H1 (cell line): ENCODE measurements around the gene SEPTIN5. TPM values are rescaled to one million over a fixed set of nuclear protein-coding genes. Genes with fewer than 3 reads are reported as not detected.

ENCODE experiments used
- CTCF ChIA-PET: fragments of 300-600 bp; sonication (Branson Sonifier 250); formaldehyde crosslinking; loops from one replicate; lab custom pipeline; 2021; ENCODE audit not compliant: partially characterized antibody; lab: Charles Lee
- POLR2A ChIA-PET: fragments of 300-600 bp; sonication (Branson Sonifier 250); formaldehyde crosslinking; loops from one replicate; lab custom pipeline; 2021; ENCODE audit warnings: inconsistent platforms; ENCODE audit not compliant: partially characterized antibody; lab: Charles Lee
- DNase-seq, 2 experiments: peaks; one replicate each; pipeline versions ENCODE4 v3.0.0 to v3.0.0-alpha.2; 2010 to 2022; ENCODE audit warnings: low spot score in 2 of 2, low read depth in 1 of 2, mixed read lengths in 1 of 2
- FAIRE-seq: peaks from 2 replicates; lab custom pipeline; 2011; peaks lifted over from hg19 to GRCh38; lab: Jason Lieb, UNC
- H2AFZ ChIP-seq: 2 replicates; pipeline ENCODE4 v1.8.1; 2012; ENCODE audit warnings: low read length, inconsistent platforms
- H2AK5ac ChIP-seq: 2 replicates; pipeline ENCODE4 v1.6.1; 2013; ENCODE audit warnings: low read depth, low read length
- H2BK120ac ChIP-seq: replicated peaks from 2 replicates; pipeline ENCODE3; 2013; ENCODE audit warnings: low read depth, low read length, inconsistent platforms
- H2BK12ac ChIP-seq: 2 replicates; pipeline ENCODE4 v1.6.1; 2013; ENCODE audit warnings: low read depth, low read length
- H2BK15ac ChIP-seq: 2 replicates; pipeline ENCODE4 v1.6.1; 2013; ENCODE audit warnings: low read length
- H2BK20ac ChIP-seq: 2 replicates; pipeline ENCODE4 v1.6.1; 2013; ENCODE audit warnings: low read length
- H2BK5ac ChIP-seq: 2 replicates; pipeline ENCODE4 v1.6.1; 2013; ENCODE audit warnings: low read depth, low read length
- H3K14ac ChIP-seq: 2 replicates; pipeline ENCODE4 v1.6.1; 2013; ENCODE audit warnings: inconsistent platforms; ENCODE audit not compliant: insufficient read length
- H3K18ac ChIP-seq: 2 replicates; pipeline ENCODE4 v1.6.1; 2013; ENCODE audit warnings: low read length; ENCODE audit errors: extremely low read depth
- H3K23ac ChIP-seq: 2 replicates; pipeline ENCODE4 v1.6.1; 2013; ENCODE audit warnings: inconsistent platforms; ENCODE audit not compliant: insufficient read length
- H3K23me2 ChIP-seq: 2 replicates; pipeline ENCODE4 v1.6.1; 2013; ENCODE audit warnings: low read depth, low read length
- H3K27ac ChIP-seq: 2 replicates; pipeline ENCODE4 v1.6.1; 2011; ENCODE audit warnings: low read depth, low read length, inconsistent platforms
- H3K27me3 ChIP-seq, 4 experiments: replicated peaks in 1 of 4; 1 replicate in 1 of 4; 2 replicates in 3 of 4; pipeline versions ENCODE4 v1.6.1 to v1.8.1; 2011 to 2013; ENCODE audit warnings: low read length in 3 of 4, mild to moderate bottlenecking in 3 of 4, inconsistent platforms in 2 of 4, mixed read lengths in 2 of 4, moderate library complexity in 1 of 4; ENCODE audit not compliant: control insufficient read depth in 3 of 4, insufficient read depth in 3 of 4; ENCODE audit errors: extremely low read depth in 1 of 4
- H3K36me3 ChIP-seq, 4 experiments: 2 replicates each; pipeline versions ENCODE4 v1.6.1 to v1.8.1; 2011 to 2013; ENCODE audit warnings: mild to moderate bottlenecking in 4 of 4, low read length in 3 of 4, moderate library complexity in 2 of 4, control low read depth in 1 of 4, inconsistent platforms in 1 of 4; ENCODE audit not compliant: insufficient read depth in 4 of 4, control insufficient read depth in 2 of 4
- H3K4ac ChIP-seq: replicated peaks from 2 replicates; pipeline ENCODE3; 2013; ENCODE audit warnings: low read length, low read depth, mixed read lengths, inconsistent platforms; ENCODE audit not compliant: insufficient read length
- H3K4me1 ChIP-seq, 4 experiments: replicated peaks in 1 of 4; 1 replicate in 1 of 4; 2 replicates in 3 of 4; pipeline versions ENCODE4 v1.6.1 to v1.8.1; 2011 to 2013; ENCODE audit warnings: low read length in 3 of 4, inconsistent platforms in 2 of 4, mixed read lengths in 1 of 4; ENCODE audit not compliant: insufficient read depth in 4 of 4, control insufficient read depth in 3 of 4
- H3K4me2 ChIP-seq, 2 experiments: 2 replicates each; pipeline versions ENCODE4 v1.6.1 to v1.8.1; 2011 to 2013; ENCODE audit warnings: low read depth in 2 of 2, low read length in 2 of 2, control low read depth in 1 of 2, inconsistent platforms in 1 of 2, mild to moderate bottlenecking in 1 of 2; ENCODE audit not compliant: insufficient read depth in 1 of 2
- H3K4me3 ChIP-seq, 4 experiments: fragments of 200-600, 300-600 bp in 1 of 4; sonication (generic), shearing (Covaris generic), sonication (Bioruptor Twin) in 1 of 4; 2 replicates each; pipeline versions ENCODE4 v1.5.1 to v1.8.1; 2011 to 2016; ENCODE audit warnings: low read length in 4 of 4, low read depth in 3 of 4, control low read depth in 2 of 4, inconsistent platforms in 2 of 4, mild to moderate bottlenecking in 2 of 4, mixed read lengths in 1 of 4, moderate library complexity in 1 of 4; ENCODE audit not compliant: insufficient read depth in 2 of 4; ENCODE audit errors: extremely low read depth in 1 of 4
- H3K56ac ChIP-seq: replicated peaks from 2 replicates; pipeline ENCODE3; 2013; ENCODE audit warnings: low read depth, mild to moderate bottlenecking, mixed read lengths, low read length, inconsistent platforms; ENCODE audit not compliant: insufficient read length
- H3K79me1 ChIP-seq: 2 replicates; pipeline ENCODE4 v1.6.1; 2013; ENCODE audit warnings: low read depth, low read length, control low read depth
- H3K79me2 ChIP-seq, 2 experiments: 2 replicates each; pipeline versions ENCODE4 v1.6.1 to v1.8.1; 2012 to 2013; ENCODE audit warnings: low read length in 2 of 2, mild to moderate bottlenecking in 2 of 2, inconsistent platforms in 1 of 2; ENCODE audit not compliant: insufficient read depth in 2 of 2, control insufficient read depth in 1 of 2
- H3K9ac ChIP-seq, 4 experiments: replicated peaks in 1 of 4; 1 replicate in 1 of 4; 2 replicates in 3 of 4; pipeline versions ENCODE4 v1.6.1 to v1.8.1; 2011 to 2013; ENCODE audit warnings: low read depth in 3 of 4, low read length in 3 of 4, control low read depth in 2 of 4, mild to moderate bottlenecking in 2 of 4, moderate library complexity in 2 of 4, inconsistent platforms in 1 of 4; ENCODE audit errors: extremely low read depth in 1 of 4
- H3K9me3 ChIP-seq, 2 experiments: 2 replicates each; pipeline versions ENCODE4 v1.6.1 to v1.8.1; 2012 to 2013; ENCODE audit warnings: mild to moderate bottlenecking in 2 of 2, moderate library complexity in 2 of 2, control low read depth in 1 of 2, inconsistent platforms in 1 of 2, low read depth in 1 of 2, low read length in 1 of 2, mixed read lengths in 1 of 2; ENCODE audit not compliant: insufficient read depth in 2 of 2
- H4K20me1 ChIP-seq, 2 experiments: replicated peaks in 1 of 2; 2 replicates each; pipeline versions ENCODE3 to v1.8.1; 2011 to 2013; ENCODE audit warnings: inconsistent platforms in 2 of 2, low read length in 2 of 2, mild to moderate bottlenecking in 1 of 2; ENCODE audit not compliant: insufficient read depth in 2 of 2, control insufficient read depth in 1 of 2
- H4K5ac ChIP-seq: 2 replicates; pipeline ENCODE4 v1.6.1; 2013; ENCODE audit warnings: low read length, low read depth, mixed read lengths, inconsistent platforms; ENCODE audit not compliant: insufficient read length
- H4K8ac ChIP-seq: 2 replicates; pipeline ENCODE4 v1.8.0; 2013; ENCODE audit warnings: mild to moderate bottlenecking, moderate library complexity, low read length, inconsistent platforms; ENCODE audit not compliant: insufficient read depth; ENCODE audit errors: extremely low read depth
- H4K91ac ChIP-seq: replicated peaks from 2 replicates; pipeline ENCODE3; 2013; ENCODE audit warnings: low read length, mixed read lengths, inconsistent platforms; ENCODE audit not compliant: insufficient read length
- ASH2L ChIP-seq: fragments of 200-600, 300-600 bp; sonication (generic); IDR thresholded peaks from one replicate; pipeline ENCODE4 v1.7.1; 2017; ENCODE audit warnings: low read length
- BACH1 ChIP-seq: IDR thresholded peaks from 2 replicates; pipeline ENCODE4 v1.6.1; 2012; ENCODE audit warnings: low read length, improper control_type of control experiment
- BCL11A ChIP-seq, 2 experiments: IDR thresholded peaks; one replicate each; pipeline ENCODE4 v1.6.1; 2011; ENCODE audit warnings: low read depth in 2 of 2, low read length in 2 of 2, mild to moderate bottlenecking in 2 of 2
- CHD1 ChIP-seq: IDR thresholded peaks from 2 replicates; pipeline ENCODE4 v1.6.1; 2012; ENCODE audit warnings: low read depth, low read length, improper control_type of control experiment
- HDAC2 ChIP-seq, 2 experiments: fragments of 300-600 bp in 1 of 2; sonication (generic) in 1 of 2; IDR thresholded peaks; 2 replicates each; pipeline ENCODE4 v1.6.1; 2011 to 2012; ENCODE audit warnings: low read depth in 2 of 2, low read length in 2 of 2, mild to moderate bottlenecking in 2 of 2, moderate library complexity in 2 of 2, borderline replicate concordance in 1 of 2, inconsistent platforms in 1 of 2
- SAP30 ChIP-seq: fragments of 300-600 bp; sonication (generic); IDR thresholded peaks from 2 replicates; pipeline ENCODE4 v1.7.1; 2012; ENCODE audit warnings: low read length, moderate library complexity, mild to moderate bottlenecking, inconsistent platforms; ENCODE audit not compliant: insufficient read depth, insufficient replicate concordance
- SIN3A ChIP-seq, 2 experiments: IDR thresholded peaks in 1 of 2; conservative IDR thresholded peaks in 1 of 2; 2 replicates each; pipeline ENCODE4 v1.6.1; 2011 to 2012; ENCODE audit warnings: low read length in 2 of 2, improper control_type of control experiment in 1 of 2, low read depth in 1 of 2, mild to moderate bottlenecking in 1 of 2
- SIX5 ChIP-seq: IDR thresholded peaks from 2 replicates; pipeline ENCODE4 v1.6.1; 2011; ENCODE audit warnings: mild to moderate bottlenecking, low read depth, low read length
- SP2 ChIP-seq: IDR thresholded peaks from 2 replicates; pipeline ENCODE4 v1.6.1; 2012; ENCODE audit warnings: mild to moderate bottlenecking, low read length, inconsistent platforms
- USF2 ChIP-seq: IDR thresholded peaks from 2 replicates; pipeline ENCODE4 v1.6.1; 2011; ENCODE audit warnings: low read length, improper control_type of control experiment
- WGBS, 2 experiments: shearing (Covaris generic) in 1 of 2; methylation state at CpG; one replicate each; pipeline versions ENCODE4 v1.1.6 to v1.1.7; 2013 to 2015; ENCODE audit warnings: low lambda C conversion rate in 2 of 2, mixed read lengths in 2 of 2, inconsistent platforms in 1 of 2, low coverage in 1 of 2, missing lambda C conversion rate in 1 of 2; ENCODE audit not compliant: insufficient replicate concordance in 2 of 2, insufficient coverage in 1 of 2, insufficient read length in 1 of 2; ENCODE audit errors: extremely low coverage in 1 of 2, missing lambda C conversion rate in 1 of 2; 5-methylcytosine and 5-hydroxymethylcytosine counted together
- polyA plus RNA-seq, 7 experiments: library from polyadenylated mRNA; depleted of rRNA in 3 of 7; stranded (reverse) in 5 of 7; unstranded in 2 of 7; fragments of >200 nt in 5 of 7; fragments of 200-250 nt in 2 of 7; gene quantifications; 1 replicate in 5 of 7; 2 replicates in 1 of 7; 4 replicates in 1 of 7; pipeline versions ENCODE4 v1.2.1 to v1.2.3, GENCODE V29; 2011 to 2013; ENCODE audit warnings: missing spikeins in 2 of 7, mixed read lengths in 2 of 7
- total RNA-seq: library from RNA; stranded (reverse); fragmentation: NEBNext Ultra II Directional; extraction: Animal tissue kit (Norgen Biotek cat#: 25700); gene quantifications from 2 replicates; pipeline ENCODE4 v1.2.1, GENCODE V29; 2021
- TF ChIP-seq, protein P1 (sequence below): IDR thresholded peaks from 2 replicates; pipeline ENCODE4 v1.6.1; 2012; ENCODE audit warnings: inconsistent platforms

SEPTIN5 gene
- total and polyA plus RNA-seq, 2 of the 8 experiments (the other 6 are each of a cell fraction or from before 2014, with no cell fraction given), result 6.0 to 8.6 TPM

DNA sequence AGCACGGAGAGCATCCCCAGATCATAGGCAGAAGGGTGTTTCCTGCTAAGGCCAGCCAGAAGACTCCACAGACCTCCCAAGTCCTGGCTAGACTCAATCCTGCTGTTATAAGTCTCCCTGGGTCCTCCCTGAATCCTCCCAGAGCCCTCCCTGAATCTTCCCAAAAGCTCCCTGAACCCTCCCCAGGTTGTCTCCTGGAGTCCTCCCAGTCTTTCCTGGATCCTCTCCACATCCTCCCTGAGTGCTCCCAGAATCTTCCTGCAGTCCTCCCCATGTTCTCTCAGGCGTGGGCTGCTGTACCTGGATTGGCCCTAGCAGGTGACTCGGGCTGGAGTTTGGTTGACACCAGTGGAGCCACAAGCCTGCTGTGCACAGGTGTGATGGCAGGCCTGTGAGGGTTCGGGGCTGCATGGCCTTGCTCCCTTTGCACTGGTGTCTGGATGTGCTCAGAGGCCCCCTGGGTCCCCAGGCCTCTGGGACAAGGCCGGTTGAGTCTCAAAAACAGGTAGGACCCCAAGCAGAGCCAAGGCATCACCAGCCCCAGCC, 20.6 kb downstream of the SEPTIN5 start:
- Histone ChIP-seq H3K4me2 (no peak overlapping the region), H4K5ac (no peak overlapping the region), H2BK15ac (no peak overlapping the region), H4K91ac (no peak overlapping the region), H3K4me1 (peaks cover 0 to 17% (median 7%) of the 10 kb centered on the region in 4 experiments; a peak in 5 of 7 replicates), H3K27ac (no peak overlapping the region), H3K14ac (no peak overlapping the region), H3K9me3 (no peaks in the 10 kb centered on the region), H3K79me2 (no peaks in the 10 kb centered on the region), H3K27me3 (peaks cover 0 to 5% (median 1%) of the 10 kb centered on the region in 4 experiments; a peak in 3 of 7 replicates), H2BK20ac (no peak overlapping the region), H2BK5ac (no peak overlapping the region), H2BK120ac (no peak overlapping the region), H3K18ac (no peak overlapping the region), H3K36me3 (no peaks in the 10 kb centered on the region), H3K79me1 (no peaks in the 10 kb centered on the region), H4K20me1 (peaks cover 0 to 6% of the 10 kb centered on the region in 2 experiments), H3K23me2 (no peaks in the 10 kb centered on the region), H3K4ac (no peak overlapping the region), H3K23ac (no peak overlapping the region), H3K4me3 (no peak overlapping the region), H4K8ac (no peak overlapping the region), H3K9ac (no peak overlapping the region), H2AFZ (no peak overlapping the region), H2BK12ac (no peak overlapping the region), H2AK5ac (0 out of 2 replicates have a peak overlapping the region, but pooled peaks have one; percentile 39), H3K56ac (no peak overlapping the region)
- 88% methylated on average over 5 of the region's 5 CpGs; no CpG with 5 or more reads in 1 of the 2 experiments for WGBS, 2 experiments
- CTCF ChIA-PET, result interaction anchor here (1.0 to 7.0 kb wide), 3 partner anchors 19 to 180 kb away, joined by 3 to 145 read pairs (median 3); no protein-coding TSS in a partner anchor
- POLR2A ChIA-PET, result no interaction called here
- FAIRE-seq, result no peak
- DNase-seq, result no peak
- TF ChIP-seq, protein P1, sequence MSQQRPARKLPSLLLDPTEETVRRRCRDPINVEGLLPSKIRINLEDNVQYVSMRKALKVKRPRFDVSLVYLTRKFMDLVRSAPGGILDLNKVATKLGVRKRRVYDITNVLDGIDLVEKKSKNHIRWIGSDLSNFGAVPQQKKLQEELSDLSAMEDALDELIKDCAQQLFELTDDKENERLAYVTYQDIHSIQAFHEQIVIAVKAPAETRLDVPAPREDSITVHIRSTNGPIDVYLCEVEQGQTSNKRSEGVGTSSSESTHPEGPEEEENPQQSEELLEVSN, result no peak
- TF ChIP-seq SIX5, result no peak
- no peak for TF ChIP-seq CHD1
- TF ChIP-seq HDAC2 (IDR thresholded peaks at IDR 0.05; ENCODE audit: borderline replicate concordance in 1 of 2, low read depth in 2 of 2, low read length in 2 of 2), result no peak
- no peak for TF ChIP-seq SAP30
- no peak for TF ChIP-seq BCL11A (IDR thresholded peaks at IDR 0.05; ENCODE audit: low read depth in 2 of 2, low read length in 2 of 2)
- TF ChIP-seq SIN3A (conservative IDR thresholded peaks at IDR 0.05 in 1 of 2, IDR thresholded peaks at IDR 0.05 in 1 of 2; ENCODE audit: low read depth in 1 of 2, low read length in 2 of 2), result no peak
- no peak for TF ChIP-seq SP2
- no peak for TF ChIP-seq USF2
- no peak for TF ChIP-seq ASH2L
- no peak for TF ChIP-seq BACH1
